OCI-LY1 (cell line): ENCODE measurements around the gene MESP1.

ENCODE experiments used
- H2AFZ ChIP-seq: fragments of 200-600 bp; sonication (generic), shearing (Covaris generic); 2 replicates; pipeline ENCODE4 v1.6.0; 2014; ENCODE audit warnings: antibody characterized with exemption, mild to moderate bottlenecking, low read length
- H3F3A ChIP-seq: fragments of 200-600 bp; sonication (generic), shearing (Covaris generic); 2 replicates; pipeline ENCODE4 v1.6.0; 2014; ENCODE audit warnings: mild to moderate bottlenecking, antibody characterized with exemption, low read length, moderate library complexity; ENCODE audit not compliant: insufficient read depth
- H3K27ac ChIP-seq: fragments of 200-600 bp; sonication (generic); 2 replicates; pipeline ENCODE4 v1.5.1; 2014; ENCODE audit warnings: low read length, mixed run types, mild to moderate bottlenecking, low read depth; ENCODE audit not compliant: poor library complexity, severe bottlenecking
- H3K27me3 ChIP-seq: fragments of 200-600 bp; sonication (generic); 2 replicates; pipeline ENCODE4 v1.6.0; 2014; ENCODE audit warnings: antibody characterized with exemption, mild to moderate bottlenecking, low read length, moderate library complexity; ENCODE audit not compliant: insufficient read depth
- H3K36me3 ChIP-seq: fragments of 200-600 bp; sonication (generic); 2 replicates; pipeline ENCODE4 v1.6.1; 2014; ENCODE audit warnings: mild to moderate bottlenecking, antibody characterized with exemption, low read length, moderate library complexity, mixed read lengths; ENCODE audit not compliant: insufficient read depth
- H3K4me1 ChIP-seq: fragments of 200-600 bp; sonication (generic); 2 replicates; pipeline ENCODE4 v1.5.1; 2014; ENCODE audit warnings: mild to moderate bottlenecking, low read length, moderate library complexity; ENCODE audit not compliant: insufficient read depth, severe bottlenecking
- H3K4me2 ChIP-seq: fragments of 200-600 bp; sonication (generic), shearing (Covaris generic); 2 replicates; pipeline ENCODE4 v1.6.1; 2014; ENCODE audit warnings: low read length
- H3K4me3 ChIP-seq: fragments of 200-600 bp; sonication (generic); 2 replicates; pipeline ENCODE4 v1.5.1; 2014; ENCODE audit warnings: low read length, low read depth, mild to moderate bottlenecking, mixed read lengths; ENCODE audit not compliant: poor library complexity, severe bottlenecking
- H3K79me2 ChIP-seq: fragments of 200-600 bp; shearing (Covaris generic); 2 replicates; pipeline ENCODE4 v1.6.1; 2016; ENCODE audit warnings: mixed run types, low read length, mixed read lengths; ENCODE audit not compliant: insufficient read depth
- H3K9ac ChIP-seq: fragments of 200-600 bp; sonication (generic), shearing (Covaris generic); 2 replicates; pipeline ENCODE4 v1.6.1; 2014; ENCODE audit warnings: mild to moderate bottlenecking, low read length, mixed read lengths
- H3K9me2 ChIP-seq: fragments of 200-600 bp; sonication (generic), shearing (Covaris generic); 2 replicates; pipeline ENCODE4 v1.6.1; 2014; ENCODE audit warnings: low read depth, mild to moderate bottlenecking, low read length, mixed read lengths
- H3K9me3 ChIP-seq: fragments of 200-600 bp; shearing (Covaris generic); 2 replicates; pipeline ENCODE4 v1.6.1; 2014; ENCODE audit warnings: low read length, mixed read lengths
- H4K20me1 ChIP-seq: fragments of 200-600 bp; sonication (generic), shearing (Covaris generic); 2 replicates; pipeline ENCODE4 v1.6.0; 2016; ENCODE audit warnings: mild to moderate bottlenecking, low read length; ENCODE audit not compliant: insufficient read depth
- EZH2 ChIP-seq: fragments of 200-600 bp; sonication (generic), shearing (Covaris generic); IDR thresholded peaks from 2 replicates; pipeline ENCODE4 v1.8.0; 2017; ENCODE audit warnings: borderline replicate concordance, mixed run types, mild to moderate bottlenecking, antibody characterized with exemption, low read length, moderate library complexity, mixed read lengths
- TF ChIP-seq, protein P1 (sequence below): fragments of 200-600 bp; sonication (generic), shearing (Covaris generic); IDR thresholded peaks from 2 replicates; pipeline ENCODE4 v1.5.1; 2017; ENCODE audit warnings: mild to moderate bottlenecking, antibody characterized with exemption, low read length, moderate library complexity, mixed read lengths

Gene MESP1

DNA sequence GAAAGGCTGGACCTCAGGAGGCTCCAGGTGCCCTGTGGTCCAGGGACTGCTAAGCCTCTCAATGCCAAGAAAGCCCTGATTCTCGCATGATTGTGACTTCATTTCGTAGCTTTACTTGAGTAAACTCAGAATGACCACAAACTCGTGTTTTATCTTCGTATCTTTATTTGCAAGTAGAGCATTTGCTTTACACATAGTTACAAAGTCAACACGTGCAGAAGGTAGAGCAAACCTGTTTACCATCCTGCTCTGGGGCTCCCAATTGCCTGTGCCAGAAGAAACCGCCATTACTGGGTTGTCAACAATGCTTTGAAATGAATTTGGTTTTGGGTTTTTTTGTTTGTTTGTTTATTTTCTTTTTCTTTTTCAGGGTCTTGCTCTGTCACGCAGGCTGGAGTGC lies 5.8 kb upstream of the MESP1 start:
- Histone ChIP-seq H3K4me1 (no peaks in the 10 kb centered on the region), H3K27ac (no peak overlapping the region), H3K79me2 (no peaks in the 10 kb centered on the region), H3K4me2 (no peak overlapping the region), H3K9me2 (no peaks in the 10 kb centered on the region), H3F3A (no peaks in the 10 kb centered on the region), H3K9ac (no peak overlapping the region), H3K27me3 (peaks cover 7% of the 10 kb centered on the region; the same call in 1 of the 2 replicates), H3K36me3 (no peaks in the 10 kb centered on the region), H3K9me3 (no peaks in the 10 kb centered on the region), H3K4me3 (no peak overlapping the region), H2AFZ (no peak overlapping the region), H4K20me1 (no peaks in the 10 kb centered on the region)
- TF ChIP-seq EZH2, result no peak
- TF ChIP-seq, protein P1, sequence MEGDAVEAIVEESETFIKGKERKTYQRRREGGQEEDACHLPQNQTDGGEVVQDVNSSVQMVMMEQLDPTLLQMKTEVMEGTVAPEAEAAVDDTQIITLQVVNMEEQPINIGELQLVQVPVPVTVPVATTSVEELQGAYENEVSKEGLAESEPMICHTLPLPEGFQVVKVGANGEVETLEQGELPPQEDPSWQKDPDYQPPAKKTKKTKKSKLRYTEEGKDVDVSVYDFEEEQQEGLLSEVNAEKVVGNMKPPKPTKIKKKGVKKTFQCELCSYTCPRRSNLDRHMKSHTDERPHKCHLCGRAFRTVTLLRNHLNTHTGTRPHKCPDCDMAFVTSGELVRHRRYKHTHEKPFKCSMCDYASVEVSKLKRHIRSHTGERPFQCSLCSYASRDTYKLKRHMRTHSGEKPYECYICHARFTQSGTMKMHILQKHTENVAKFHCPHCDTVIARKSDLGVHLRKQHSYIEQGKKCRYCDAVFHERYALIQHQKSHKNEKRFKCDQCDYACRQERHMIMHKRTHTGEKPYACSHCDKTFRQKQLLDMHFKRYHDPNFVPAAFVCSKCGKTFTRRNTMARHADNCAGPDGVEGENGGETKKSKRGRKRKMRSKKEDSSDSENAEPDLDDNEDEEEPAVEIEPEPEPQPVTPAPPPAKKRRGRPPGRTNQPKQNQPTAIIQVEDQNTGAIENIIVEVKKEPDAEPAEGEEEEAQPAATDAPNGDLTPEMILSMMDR, result no peak

DNA sequence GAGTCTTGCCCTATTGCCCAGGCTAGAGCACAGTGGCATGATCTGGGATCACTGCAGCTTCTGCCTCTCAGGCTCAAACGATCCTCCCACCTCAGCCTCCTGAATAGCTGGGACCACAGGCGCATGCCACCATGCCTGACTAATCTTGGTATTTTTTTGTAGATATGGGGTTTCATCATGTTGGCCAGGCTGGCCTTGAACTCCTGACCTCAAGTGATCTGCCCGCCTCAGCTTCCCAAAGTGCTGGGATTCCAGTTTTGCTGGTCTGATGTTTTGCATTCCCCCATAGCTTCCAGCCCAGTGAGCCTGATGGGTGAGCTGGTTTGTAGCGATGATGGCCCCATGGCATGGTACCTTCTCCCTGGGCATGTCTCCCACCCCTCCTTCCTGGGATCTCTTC lies 4.7 kb upstream of the MESP1 start:
- Histone ChIP-seq H4K20me1 (no peaks in the 10 kb centered on the region), H3F3A (no peaks in the 10 kb centered on the region)

DNA sequence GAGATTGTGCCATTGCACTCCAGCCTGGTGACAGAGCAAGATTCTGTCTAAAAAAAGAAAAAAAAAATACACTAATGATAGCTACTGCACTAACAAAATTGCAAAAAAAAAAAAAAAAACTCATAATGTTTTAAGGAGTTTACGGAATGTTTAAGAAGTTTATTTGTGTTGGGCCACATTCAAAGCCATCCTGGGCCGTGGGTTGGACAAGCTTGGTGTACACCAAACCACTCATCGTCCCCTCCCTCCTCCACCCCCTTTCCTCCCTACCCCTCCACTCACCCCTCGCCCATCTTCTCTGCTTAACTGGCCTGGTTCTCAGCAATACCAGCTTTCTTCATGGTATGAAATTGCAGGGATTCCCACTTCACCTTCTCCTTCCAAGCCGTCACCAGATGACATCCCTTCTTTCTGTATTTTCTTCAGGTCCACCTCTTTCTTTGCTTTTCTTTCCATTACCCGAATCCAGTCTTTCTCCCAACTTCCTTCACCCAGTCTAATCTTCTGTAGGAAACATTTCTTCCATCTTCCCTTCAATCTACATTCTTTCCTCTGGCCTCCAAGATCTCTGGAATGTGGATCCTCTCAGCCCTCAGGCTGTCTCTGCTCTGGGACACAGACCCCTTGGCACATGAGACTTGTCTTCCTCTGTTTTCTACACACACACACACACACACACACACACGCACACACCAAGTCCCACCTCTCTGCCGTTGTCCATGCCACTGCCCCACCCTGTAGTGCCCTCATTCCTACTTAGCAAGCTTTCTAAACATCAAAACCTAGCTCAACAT lies 3.5 kb upstream of the MESP1 start:
- H3F3A ChIP-seq, result no peaks in the 10 kb centered on the region
- H3K4me2 ChIP-seq, result no peak overlapping the region
- no peak overlapping the region for H3K27ac ChIP-seq
- H3K9me3 ChIP-seq, result no peaks in the 10 kb centered on the region
- no peaks in the 10 kb centered on the region for H4K20me1 ChIP-seq
- H3K9ac ChIP-seq, result no peak overlapping the region
- no peak overlapping the region for H3K4me3 ChIP-seq
- no peaks in the 10 kb centered on the region for H3K36me3 ChIP-seq
- no peaks in the 10 kb centered on the region for H3K79me2 ChIP-seq
- H3K4me1 ChIP-seq, result peaks cover 13% of the 10 kb centered on the region
- no peak overlapping the region for H2AFZ ChIP-seq
- H3K27me3 ChIP-seq, result peaks cover 7% of the 10 kb centered on the region; the same call in 1 of the 2 replicates
- no peak for TF ChIP-seq EZH2
- TF ChIP-seq, protein P1, result no peak
- H3K9me2 ChIP-seq, result no peaks in the 10 kb centered on the region

More for the DNA sequence above, 4.7 kb upstream of the MESP1 start:
- H3K4me1 ChIP-seq, result peaks cover 8% of the 10 kb centered on the region
- H3K9me2 ChIP-seq, result no peaks in the 10 kb centered on the region
- peaks cover 7% of the 10 kb centered on the region; the same call in 1 of the 2 replicates for H3K27me3 ChIP-seq
- H2AFZ ChIP-seq, result no peak overlapping the region
- H3K9me3 ChIP-seq, result no peaks in the 10 kb centered on the region
- H3K36me3 ChIP-seq, result no peaks in the 10 kb centered on the region
- no peak overlapping the region for H3K9ac ChIP-seq
- no peak overlapping the region for H3K27ac ChIP-seq
- TF ChIP-seq, protein P1, result no peak
- no peak for TF ChIP-seq EZH2
- no peak overlapping the region for H3K4me3 ChIP-seq
- H3K4me2 ChIP-seq, result no peak overlapping the region
- H3K79me2 ChIP-seq, result no peaks in the 10 kb centered on the region
